ENCODE data around the gene CHGA.

DNA sequence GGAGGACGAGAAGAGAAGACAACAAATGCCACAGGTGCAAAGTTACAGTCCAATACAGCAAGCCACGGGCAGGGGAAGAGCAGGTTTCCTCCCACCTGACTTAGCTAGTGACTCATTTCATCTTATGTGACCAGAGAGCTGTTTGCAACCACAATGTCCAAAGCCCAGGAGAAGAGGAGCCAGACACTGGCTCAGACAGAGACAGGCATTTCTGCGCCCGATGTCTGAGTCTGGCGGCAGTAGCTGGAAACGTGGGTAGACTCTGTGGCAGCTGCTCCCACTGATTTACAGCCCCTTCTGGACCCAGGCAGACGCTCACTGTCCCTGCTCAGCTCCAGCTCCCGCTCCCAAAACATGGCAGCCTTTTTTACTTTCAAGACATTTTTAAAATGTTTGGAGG, 60.0 kb downstream of the CHGA start:
- TF ChIP-seq, protein P1, sequence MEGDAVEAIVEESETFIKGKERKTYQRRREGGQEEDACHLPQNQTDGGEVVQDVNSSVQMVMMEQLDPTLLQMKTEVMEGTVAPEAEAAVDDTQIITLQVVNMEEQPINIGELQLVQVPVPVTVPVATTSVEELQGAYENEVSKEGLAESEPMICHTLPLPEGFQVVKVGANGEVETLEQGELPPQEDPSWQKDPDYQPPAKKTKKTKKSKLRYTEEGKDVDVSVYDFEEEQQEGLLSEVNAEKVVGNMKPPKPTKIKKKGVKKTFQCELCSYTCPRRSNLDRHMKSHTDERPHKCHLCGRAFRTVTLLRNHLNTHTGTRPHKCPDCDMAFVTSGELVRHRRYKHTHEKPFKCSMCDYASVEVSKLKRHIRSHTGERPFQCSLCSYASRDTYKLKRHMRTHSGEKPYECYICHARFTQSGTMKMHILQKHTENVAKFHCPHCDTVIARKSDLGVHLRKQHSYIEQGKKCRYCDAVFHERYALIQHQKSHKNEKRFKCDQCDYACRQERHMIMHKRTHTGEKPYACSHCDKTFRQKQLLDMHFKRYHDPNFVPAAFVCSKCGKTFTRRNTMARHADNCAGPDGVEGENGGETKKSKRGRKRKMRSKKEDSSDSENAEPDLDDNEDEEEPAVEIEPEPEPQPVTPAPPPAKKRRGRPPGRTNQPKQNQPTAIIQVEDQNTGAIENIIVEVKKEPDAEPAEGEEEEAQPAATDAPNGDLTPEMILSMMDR (IDR thresholded peaks at IDR 0.05): no peak
- TF ChIP-seq POLR2AphosphoS5 (IDR thresholded peaks at IDR 0.05; ENCODE audit: insufficient read depth in 1 of 2, low read depth in 1 of 2) (no peak), POLR2A (IDR thresholded peaks at IDR 0.05) (no peak)
